ENCODE data around the gene MGARP.

- TF ChIP-seq CTCF (conservative IDR thresholded peaks at IDR 0.05; ENCODE audit: low read length) = no peak
- TF ChIP-seq EZH2phosphoT487 (IDR thresholded peaks at IDR 0.05; ENCODE audit: borderline replicate concordance) = no peak
Observed at GRCh38 chr4:139221687-139222086, 58.3 kb downstream of the MGARP start.

Measured in Loucy (cell line).